SK-N-SH (cell line): Measurements from ENCODE around the gene RASAL2. TPM values are rescaled to one million over a fixed set of nuclear protein-coding genes. Genes with fewer than 3 reads are reported as not detected.

ENCODE experiments used
- CTCF ChIA-PET: fragments of 300-600, 350-600 bp; formaldehyde crosslinking; extraction: SDS; loops from one replicate; lab custom pipeline; 2021; lab: Yijun Ruan, JAX
- POLR2A ChIA-PET: fragments of 350-600 bp; sonication (Branson Sonifier 250); formaldehyde crosslinking; extraction: SDS; loops from one replicate; lab custom pipeline; 2020; ENCODE audit warnings: antibody characterized with exemption, inconsistent platforms; lab: Yijun Ruan, JAX
- DNase-seq: peaks from one replicate; pipeline ENCODE4 v3.0.0; 2012
- H2AFZ ChIP-seq: fragments of 200-600 bp; sonication (generic); 2 replicates; pipeline ENCODE4 v1.8.1; 2016; ENCODE audit warnings: antibody characterized with exemption, mild to moderate bottlenecking, low read depth
- H3F3A ChIP-seq: fragments of 200-600 bp; sonication (generic); replicated peaks from 2 replicates; pipeline ENCODE3; 2016; ENCODE audit warnings: antibody characterized with exemption, mild to moderate bottlenecking; ENCODE audit not compliant: insufficient read depth
- H3K27ac ChIP-seq, 2 experiments: fragments of 200-500 bp in 1 of 2; fragments of 200-600 bp in 1 of 2; sonication (Bioruptor generic) in 1 of 2; sonication (generic), shearing (Covaris generic) in 1 of 2; 2 replicates each; pipeline versions ENCODE4 v1.5.1 to v1.6.1; 2014 to 2016; ENCODE audit warnings: low read depth in 2 of 2, inconsistent platforms in 1 of 2, low read length in 1 of 2, mild to moderate bottlenecking in 1 of 2, mixed read lengths in 1 of 2
- H3K27me3 ChIP-seq: fragments of 200-600 bp; sonication (generic), shearing (Covaris generic); 2 replicates; pipeline ENCODE4 v1.6.1; 2016; ENCODE audit warnings: mixed run types; ENCODE audit not compliant: insufficient read depth
- H3K36me3 ChIP-seq, 2 experiments: fragments of 200-500 bp in 1 of 2; fragments of 200-600 bp in 1 of 2; sonication (Bioruptor generic) in 1 of 2; sonication (generic) in 1 of 2; replicated peaks in 1 of 2; 2 replicates each; pipeline versions ENCODE3 to v1.5.1; 2014 to 2016; ENCODE audit warnings: low read length in 1 of 2, mild to moderate bottlenecking in 1 of 2; ENCODE audit not compliant: insufficient read depth in 2 of 2, control insufficient read depth in 1 of 2
- H3K4me1 ChIP-seq, 2 experiments: fragments of 200-500 bp in 1 of 2; fragments of 200-600 bp in 1 of 2; sonication (Bioruptor generic) in 1 of 2; sonication (generic), shearing (Covaris generic) in 1 of 2; 2 replicates each; pipeline versions ENCODE4 v1.5.1 to v1.6.1; 2014 to 2016; ENCODE audit warnings: low read depth in 1 of 2, low read length in 1 of 2, mixed run types in 1 of 2; ENCODE audit not compliant: insufficient read depth in 2 of 2, control insufficient read depth in 1 of 2
- H3K4me2 ChIP-seq: fragments of 200-600 bp; sonication (generic), shearing (Covaris generic); 2 replicates; pipeline ENCODE4 v1.6.1; 2017; ENCODE audit warnings: mixed run types
- H3K4me3 ChIP-seq, 2 experiments: fragments of 200-500 bp in 1 of 2; fragments of 200-600 bp in 1 of 2; sonication (Bioruptor generic) in 1 of 2; sonication (generic), shearing (Covaris generic) in 1 of 2; 2 replicates each; pipeline versions ENCODE4 v1.5.1 to v1.8.1; 2014 to 2016; ENCODE audit warnings: low read depth in 2 of 2, inconsistent platforms in 1 of 2, low read length in 1 of 2, mild to moderate bottlenecking in 1 of 2, mixed read lengths in 1 of 2, moderate library complexity in 1 of 2
- H3K79me2 ChIP-seq: fragments of 200-600 bp; sonication (generic); 2 replicates; pipeline ENCODE4 v1.8.1; 2017; ENCODE audit warnings: mild to moderate bottlenecking; ENCODE audit not compliant: insufficient read depth
- H3K9ac ChIP-seq: fragments of 200-600 bp; sonication (generic); 2 replicates; pipeline ENCODE4 v1.6.1; 2017; ENCODE audit warnings: mixed run types
- H3K9me2 ChIP-seq: fragments of 200-600 bp; sonication (generic); 2 replicates; pipeline ENCODE4 v1.6.1; 2017; ENCODE audit warnings: mixed run types
- H3K9me3 ChIP-seq: fragments of 200-600 bp; sonication (generic); 2 replicates; pipeline ENCODE4 v1.6.1; 2017; ENCODE audit warnings: mixed run types, mild to moderate bottlenecking, moderate library complexity
- H4K20me1 ChIP-seq: fragments of 200-600 bp; sonication (generic); 2 replicates; pipeline ENCODE4 v1.6.1; 2017; ENCODE audit warnings: mild to moderate bottlenecking, mixed run types; ENCODE audit not compliant: insufficient read depth
- EP300 ChIP-seq, 2 experiments: IDR thresholded peaks; 2 replicates each; pipeline versions ENCODE4 v1.4.0 to v1.6.1; 2012; ENCODE audit warnings: borderline replicate concordance in 1 of 2, low read depth in 1 of 2, low read length in 1 of 2
- FOSL2 ChIP-seq: IDR thresholded peaks from 2 replicates; pipeline ENCODE4 v1.4.0; 2012; ENCODE audit warnings: low read depth, mild to moderate bottlenecking, moderate library complexity, borderline replicate concordance
- FOXM1 ChIP-seq: IDR thresholded peaks from 2 replicates; pipeline ENCODE4 v1.4.0; 2012; ENCODE audit warnings: low read depth, mild to moderate bottlenecking
- GATA2 ChIP-seq: sonication (generic); formaldehyde crosslinking; IDR thresholded peaks from 2 replicates; pipeline ENCODE4 v1.5.0; 2020; ENCODE audit warnings: mild to moderate bottlenecking, missing genetic modification reagents
- JUND ChIP-seq: IDR thresholded peaks from 2 replicates; pipeline ENCODE4 v1.4.0; 2012
- MEF2A ChIP-seq: IDR thresholded peaks from 2 replicates; pipeline ENCODE4 v1.4.0; 2012; ENCODE audit warnings: low read depth, borderline replicate concordance
- MXI1 ChIP-seq: IDR thresholded peaks from 2 replicates; pipeline ENCODE4 v1.6.1; 2012; ENCODE audit warnings: mild to moderate bottlenecking, low read depth, low read length, improper control_type of control experiment
- NFIC ChIP-seq: IDR thresholded peaks from 2 replicates; pipeline ENCODE4 v1.4.0; 2012; ENCODE audit warnings: borderline replicate concordance
- NRF1 ChIP-seq: IDR thresholded peaks from 2 replicates; pipeline ENCODE4 v1.6.1; 2012; ENCODE audit warnings: low read depth, mild to moderate bottlenecking, low read length
- POLR2AphosphoS5 ChIP-seq: IDR thresholded peaks from 2 replicates; pipeline ENCODE4 v1.6.1; 2012; ENCODE audit warnings: low read depth, low read length
- RAD21 ChIP-seq: IDR thresholded peaks from 2 replicates; pipeline ENCODE4 v1.6.1; 2012; ENCODE audit warnings: mild to moderate bottlenecking, low read length
- RFX5 ChIP-seq: IDR thresholded peaks from 2 replicates; pipeline ENCODE4 v1.6.1; 2012; ENCODE audit warnings: mild to moderate bottlenecking, improper control_type of control experiment, low read length
- RXRA ChIP-seq: IDR thresholded peaks from 2 replicates; pipeline ENCODE4 v1.4.0; 2012; ENCODE audit warnings: low read depth, mild to moderate bottlenecking, borderline replicate concordance
- SMC3 ChIP-seq: IDR thresholded peaks from 2 replicates; pipeline ENCODE4 v1.6.1; 2012; ENCODE audit warnings: low read depth, low read length, improper control_type of control experiment
- TCF12 ChIP-seq: IDR thresholded peaks from 2 replicates; pipeline ENCODE4 v1.4.0; 2012
- TEAD4 ChIP-seq: IDR thresholded peaks from 2 replicates; pipeline ENCODE4 v1.4.0; 2012; ENCODE audit warnings: mild to moderate bottlenecking, borderline replicate concordance; ENCODE audit not compliant: insufficient read depth
- USF1 ChIP-seq: IDR thresholded peaks from 2 replicates; pipeline ENCODE4 v1.4.0; 2012; ENCODE audit warnings: low read depth, borderline replicate concordance
- ZBTB33 ChIP-seq: IDR thresholded peaks from 2 replicates; pipeline ENCODE4 v1.4.0; 2012; ENCODE audit warnings: low read depth, borderline replicate concordance
- WGBS: methylation state at CpG from one replicate; pipeline ENCODE4 v1.1.6; 2017; ENCODE audit warnings: low lambda C conversion rate; 5-methylcytosine and 5-hydroxymethylcytosine counted together
- polyA plus RNA-seq, 3 experiments: library from polyadenylated mRNA; depleted of rRNA; stranded (reverse); fragments of >200 nt; gene quantifications; 2 replicates each; pipeline ENCODE4 v1.2.3, GENCODE V29; 2012
- TF ChIP-seq, protein P1 (sequence below): fragments of 150-350 bp; IDR thresholded peaks from 2 replicates; pipeline ENCODE4 v1.6.1; 2017; ENCODE audit warnings: antibody characterized with exemption, low read length, low read depth, borderline replicate concordance
- TF ChIP-seq, protein P2 (sequence below): IDR thresholded peaks from 2 replicates; pipeline ENCODE4 v1.4.0; 2012; ENCODE audit warnings: low read depth
- TF ChIP-seq, protein P3 (sequence below): IDR thresholded peaks from 2 replicates; pipeline ENCODE4; 2012

RASAL2 gene
- polyA plus RNA-seq, 1 of the 3 experiments (the other 2 are of a cell fraction) = 6.9 TPM

GRCh38 chr1:178237121-178237520 is 143.2 kb downstream of the RASAL2 start (continued):
- no peak for TF ChIP-seq RAD21
- TF ChIP-seq, protein P1, sequence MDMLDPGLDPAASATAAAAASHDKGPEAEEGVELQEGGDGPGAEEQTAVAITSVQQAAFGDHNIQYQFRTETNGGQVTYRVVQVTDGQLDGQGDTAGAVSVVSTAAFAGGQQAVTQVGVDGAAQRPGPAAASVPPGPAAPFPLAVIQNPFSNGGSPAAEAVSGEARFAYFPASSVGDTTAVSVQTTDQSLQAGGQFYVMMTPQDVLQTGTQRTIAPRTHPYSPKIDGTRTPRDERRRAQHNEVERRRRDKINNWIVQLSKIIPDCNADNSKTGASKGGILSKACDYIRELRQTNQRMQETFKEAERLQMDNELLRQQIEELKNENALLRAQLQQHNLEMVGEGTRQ = no peak
- no peak for TF ChIP-seq NRF1
- no peak for TF ChIP-seq EP300 (IDR thresholded peaks at IDR 0.05; ENCODE audit: borderline replicate concordance in 1 of 2, low read depth in 1 of 2, low read length in 1 of 2)
- TF ChIP-seq MXI1 = no peak
- no peak for TF ChIP-seq USF1

- ChIA-PET POLR2A (no interaction called here), CTCF (no interaction called here)
- no peaks in the 10 kb centered on the region for H3K27me3 ChIP-seq
- peaks cover 36% of the 10 kb centered on the region for H3F3A ChIP-seq
- no peaks in the 10 kb centered on the region for H3K9me3 ChIP-seq
- 0% methylated on average over 1 of the region's 1 CpG for WGBS
- H3K36me3 ChIP-seq = no peaks in the 10 kb centered on the region
- H4K20me1 ChIP-seq = no peaks in the 10 kb centered on the region
- H3K9me2 ChIP-seq = no peaks in the 10 kb centered on the region
- H3K4me3 ChIP-seq = no peak overlapping the region; a peak in 1 of 4 replicates
- TF ChIP-seq USF1 (no peak), EP300 (IDR thresholded peaks at IDR 0.05; ENCODE audit: borderline replicate concordance in 1 of 2, low read depth in 1 of 2, low read length in 1 of 2) (peak; percentile 54 to 98), FOSL2 (peak; percentile 98), TCF12 (peak; percentile 93), SMC3 (no peak), FOXM1 (peak; percentile 35; the same call in 1 of the 2 replicates), RXRA (peak; percentile 76), MXI1 (no peak), POLR2AphosphoS5 (peak; percentile 69; the same call in 1 of the 2 replicates), JUND (peak; percentile 97), TEAD4 (peak; percentile 95), NFIC (peak; percentile 65), ZBTB33 (peak; percentile 54; the same call in 1 of the 2 replicates), GATA2 (CRISPR knock-in tag) (no peak), RFX5 (no peak), MEF2A (peak; percentile 61)
- TF ChIP-seq, protein P1 = no peak
- TF ChIP-seq, protein P2, sequence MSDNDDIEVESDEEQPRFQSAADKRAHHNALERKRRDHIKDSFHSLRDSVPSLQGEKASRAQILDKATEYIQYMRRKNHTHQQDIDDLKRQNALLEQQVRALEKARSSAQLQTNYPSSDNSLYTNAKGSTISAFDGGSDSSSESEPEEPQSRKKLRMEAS = peak; percentile 28; the same call in 1 of the 2 replicates
- TF ChIP-seq, protein P3, sequence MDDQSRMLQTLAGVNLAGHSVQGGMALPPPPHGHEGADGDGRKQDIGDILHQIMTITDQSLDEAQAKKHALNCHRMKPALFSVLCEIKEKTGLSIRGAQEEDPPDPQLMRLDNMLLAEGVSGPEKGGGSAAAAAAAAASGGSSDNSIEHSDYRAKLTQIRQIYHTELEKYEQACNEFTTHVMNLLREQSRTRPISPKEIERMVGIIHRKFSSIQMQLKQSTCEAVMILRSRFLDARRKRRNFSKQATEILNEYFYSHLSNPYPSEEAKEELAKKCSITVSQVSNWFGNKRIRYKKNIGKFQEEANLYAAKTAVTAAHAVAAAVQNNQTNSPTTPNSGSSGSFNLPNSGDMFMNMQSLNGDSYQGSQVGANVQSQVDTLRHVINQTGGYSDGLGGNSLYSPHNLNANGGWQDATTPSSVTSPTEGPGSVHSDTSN = peak; percentile 99
- TF ChIP-seq, all 33 proteins: peak for 13
- peak overlapping the region; percentile 30 for H3K4me2 ChIP-seq
- peaks cover 59% of the 10 kb centered on the region for H3K79me2 ChIP-seq
- peak overlapping the region; percentile 74 to 98; a peak in 3 of 4 replicates for H3K27ac ChIP-seq
- no peak overlapping the region for H2AFZ ChIP-seq
- H3K9ac ChIP-seq = peak overlapping the region; percentile 77
- no peak for DNase-seq
- peaks cover 0 to 6% of the 10 kb centered on the region in 2 experiments; a peak in 2 of 4 replicates for H3K4me1 ChIP-seq
Measured at GRCh38 chr1:178238722-178239510, 145.0 kb downstream of the RASAL2 start.
